Activated CD4-positive, alpha-beta T cell treated with anti-CD3 and anti-CD28 coated beads for 1 hour (primary cell): ENCODE measurements around the gene BICD1.
"Not testable (repeated sequence)": the region's sequence is repeated elsewhere in the genome, so short reads cannot be mapped to it uniquely, and the experiment has no call there.

Experiments used
- DNase-seq: peaks from one replicate; pipeline ENCODE4 v3.0.0-alpha.2; 2020

Gene BICD1

GRCh38 chr12:32146074-32146873 is 39.6 kb downstream of the BICD1 start:
- no peak for DNase-seq

DNA sequence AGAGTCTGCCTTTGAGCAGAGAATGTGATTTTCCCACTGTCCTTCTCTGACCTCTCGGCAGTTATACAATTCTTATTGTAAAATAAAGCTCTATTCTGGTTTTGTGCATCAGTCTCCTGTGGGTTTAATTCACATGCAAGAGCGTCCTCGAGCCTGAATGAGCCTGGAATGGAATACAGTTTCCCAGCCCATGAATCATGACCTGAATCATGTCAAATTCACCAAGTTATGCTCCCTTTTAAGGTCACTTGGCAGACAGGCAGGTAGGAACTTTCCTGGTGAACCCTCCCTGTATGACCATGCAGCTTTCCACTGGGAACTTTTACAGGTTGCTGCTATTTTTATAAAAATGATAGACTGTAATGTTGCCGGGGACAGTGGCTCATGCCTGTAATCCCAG is 41.7 kb downstream of the BICD1 start:
- DNase-seq, result no peak

DNA sequence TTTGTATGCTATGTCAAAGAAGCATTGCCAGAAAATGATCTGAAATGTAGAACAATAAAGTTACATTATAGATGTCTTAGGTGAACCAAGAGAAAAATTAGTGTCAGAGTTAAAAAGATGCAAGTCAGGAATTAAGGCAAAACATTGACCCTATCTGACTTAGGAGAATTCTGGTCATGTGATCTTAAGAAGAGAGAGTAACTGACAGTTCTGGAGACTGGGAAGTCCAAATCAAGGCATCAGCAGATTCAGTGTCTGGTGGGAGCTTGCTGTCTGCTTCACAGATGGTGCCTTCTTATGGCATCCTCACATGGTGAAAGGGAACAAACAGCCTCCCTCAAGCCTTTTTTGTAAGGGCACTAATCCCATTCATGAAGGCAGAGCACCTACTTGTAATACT is 42.8 kb downstream of the BICD1 start:
- DNase-seq, result no peak

GRCh38 chr12:32151086-32151485 is 44.4 kb downstream of the BICD1 start:
- DNase-seq, result no peak

- no peak for DNase-seq
Measured at GRCh38 chr12:32151552-32151951, 44.9 kb downstream of the BICD1 start.

- no peak for DNase-seq
Measured at GRCh38 chr12:32155041-32155440, 48.4 kb downstream of the BICD1 start.

DNA sequence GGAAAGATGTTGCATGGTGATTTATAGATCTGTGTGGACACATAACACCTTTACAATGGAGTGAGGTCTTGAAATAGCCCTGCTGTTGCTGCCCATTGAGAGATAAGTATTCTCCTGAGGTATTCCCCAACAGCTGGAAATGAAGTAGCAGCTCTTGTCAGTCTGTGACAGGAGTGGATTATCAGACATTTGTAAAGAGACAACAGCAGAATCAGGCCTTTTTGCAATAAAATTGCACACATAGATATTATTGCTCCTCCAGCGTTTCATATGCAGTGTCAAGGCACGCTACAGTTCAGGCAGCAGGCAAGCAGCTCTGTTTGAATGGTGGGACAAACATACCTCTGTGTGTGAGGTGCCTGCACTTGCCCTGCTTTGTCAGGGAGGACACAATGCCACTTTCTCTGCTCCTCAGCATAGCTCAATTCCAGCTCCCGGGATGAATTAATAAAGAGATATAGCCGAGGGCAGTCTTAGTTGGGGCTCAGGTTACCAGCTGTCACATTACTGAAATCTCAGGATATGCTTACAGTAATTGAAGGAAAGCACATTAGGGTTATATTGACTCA is 49.4 kb downstream of the BICD1 start:
- no peak for DNase-seq

DNA sequence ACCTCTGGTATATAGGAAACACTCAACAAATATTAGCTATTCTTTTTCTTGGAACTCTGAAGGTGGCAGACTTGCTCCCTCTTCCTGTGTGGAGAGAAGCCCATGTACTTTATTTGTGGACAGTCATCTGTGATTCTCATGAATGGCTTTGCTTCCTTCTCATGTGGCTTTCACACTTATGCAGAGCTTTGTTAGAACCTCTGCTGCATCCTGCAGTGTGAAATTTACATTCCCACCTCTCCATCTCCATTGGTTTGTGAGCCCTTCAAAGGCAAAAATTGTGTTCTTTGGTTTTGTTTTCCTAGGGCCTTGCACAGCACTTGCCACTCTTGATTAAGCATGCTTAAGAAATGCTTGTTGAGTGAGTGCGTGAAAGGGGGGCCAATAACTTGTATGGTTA is 51.9 kb downstream of the BICD1 start:
- no peak for DNase-seq

- DNase-seq, result no peak
Measured at GRCh38 chr12:32159381-32159780, 52.7 kb downstream of the BICD1 start.

GRCh38 chr12:32159925-32160324 is 53.3 kb downstream of the BICD1 start:
- no peak for DNase-seq

DNA sequence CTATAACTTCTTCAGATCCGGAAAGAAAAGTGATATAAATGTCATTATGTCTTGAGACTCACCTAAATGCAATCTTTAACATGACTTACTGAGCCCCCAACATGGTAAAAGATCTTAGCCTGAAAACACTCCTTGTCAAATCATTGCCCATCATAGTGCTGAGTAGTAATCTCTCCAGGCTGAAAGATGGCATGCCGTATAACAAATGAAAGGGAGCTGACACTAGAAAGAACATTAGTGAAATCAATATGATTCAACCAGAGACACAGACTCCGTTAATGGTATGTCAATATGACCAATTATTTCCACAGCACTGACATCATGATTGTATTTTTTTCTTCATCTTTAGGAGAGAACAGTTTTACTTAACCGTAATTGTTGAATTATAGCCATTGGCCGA is 54.4 kb downstream of the BICD1 start:
- no peak for DNase-seq

DNA sequence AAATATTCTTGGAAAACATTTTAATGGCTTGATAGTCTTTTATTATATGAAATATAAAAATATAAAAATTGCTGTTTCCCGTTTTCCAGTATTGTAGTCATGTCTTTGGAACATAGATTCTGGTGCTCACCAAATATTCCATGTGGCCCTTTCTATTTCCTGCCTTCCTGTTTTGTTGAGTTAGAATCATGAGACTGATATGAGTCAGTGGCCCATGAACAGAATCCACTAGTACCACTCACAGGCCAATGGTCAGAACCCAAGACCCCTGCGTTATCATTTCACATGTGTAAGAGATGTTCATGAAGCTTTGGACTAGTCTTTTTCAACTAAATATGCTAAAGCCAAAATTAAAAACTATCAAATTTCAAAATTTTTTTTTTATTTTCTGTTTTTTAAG is 56.9 kb downstream of the BICD1 start:
- DNase-seq, result no peak

DNA sequence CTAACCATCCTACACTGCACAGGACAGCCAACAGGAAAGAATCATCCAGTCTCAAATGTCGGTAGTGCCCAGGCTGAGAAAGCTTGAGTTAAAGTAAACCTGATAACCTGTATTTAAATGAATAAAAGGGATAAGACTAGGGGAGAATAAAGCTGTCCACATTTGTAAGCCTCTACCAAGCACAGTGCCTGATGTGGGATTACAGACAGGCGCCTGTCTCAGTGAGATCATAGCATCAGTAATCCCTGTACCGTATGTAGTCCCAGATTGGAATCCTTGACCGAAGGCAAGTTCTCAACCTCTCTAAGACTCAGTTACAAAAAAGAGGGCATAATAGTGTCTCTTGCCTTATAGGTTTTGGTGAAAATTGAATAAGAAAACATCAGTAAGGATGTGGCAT is 59.9 kb downstream of the BICD1 start:
- DNase-seq, result no peak

- no peak for DNase-seq
Measured at GRCh38 chr12:32170437-32170998, 63.9 kb downstream of the BICD1 start.

DNA sequence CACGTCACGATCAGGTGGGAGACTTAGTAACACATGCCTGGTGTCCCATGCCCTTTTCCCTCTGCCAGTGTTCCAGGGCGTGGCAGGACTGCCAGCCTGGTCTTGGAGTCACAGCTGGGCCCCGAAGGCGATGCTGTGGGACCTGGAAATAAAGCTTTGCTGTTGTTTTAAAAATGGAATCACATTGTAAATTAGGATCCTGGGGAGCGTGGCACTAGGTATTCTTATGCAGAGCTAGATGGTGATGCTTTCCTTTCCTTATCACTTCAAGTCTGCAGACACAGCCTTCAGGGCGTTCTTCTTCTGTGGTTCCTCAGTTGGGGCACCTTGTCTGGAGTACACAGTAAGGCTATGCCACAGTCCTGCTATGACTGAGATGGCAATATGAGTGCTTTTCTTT is 64.6 kb downstream of the BICD1 start:
- DNase-seq, result no peak

GRCh38 chr12:32176606-32177005 is 70.0 kb downstream of the BICD1 start:
- DNase-seq, result no peak

- DNase-seq, result no peak
Measured at GRCh38 chr12:32178341-32179010, 71.8 kb downstream of the BICD1 start.

DNA sequence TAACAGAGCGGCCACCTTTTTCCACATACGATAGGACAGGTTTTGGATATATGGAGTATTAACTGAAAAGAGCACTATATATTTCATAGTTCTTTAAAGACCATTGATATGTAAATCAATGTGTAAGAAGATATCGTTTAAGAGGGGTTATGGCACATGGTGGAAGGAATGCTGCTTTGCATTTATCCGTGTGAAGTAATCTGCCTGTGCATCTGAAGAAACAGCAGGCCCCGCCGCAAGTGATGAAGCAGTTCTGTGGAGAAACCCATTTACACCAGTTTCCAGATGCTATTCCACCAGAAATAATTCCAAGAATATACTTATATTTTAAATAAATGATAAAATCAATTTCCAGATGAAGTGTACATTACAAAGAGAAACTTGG is 72.4 kb downstream of the BICD1 start:
- no peak for DNase-seq

GRCh38 chr12:32181498-32182175 is 75.0 kb downstream of the BICD1 start:
- no peak for DNase-seq

GRCh38 chr12:32183650-32184049 is 77.0 kb downstream of the BICD1 start:
- DNase-seq, result no peak

- not testable (repeated sequence) for DNase-seq
Measured at GRCh38 chr12:32187127-32187526, 80.5 kb downstream of the BICD1 start.

DNA sequence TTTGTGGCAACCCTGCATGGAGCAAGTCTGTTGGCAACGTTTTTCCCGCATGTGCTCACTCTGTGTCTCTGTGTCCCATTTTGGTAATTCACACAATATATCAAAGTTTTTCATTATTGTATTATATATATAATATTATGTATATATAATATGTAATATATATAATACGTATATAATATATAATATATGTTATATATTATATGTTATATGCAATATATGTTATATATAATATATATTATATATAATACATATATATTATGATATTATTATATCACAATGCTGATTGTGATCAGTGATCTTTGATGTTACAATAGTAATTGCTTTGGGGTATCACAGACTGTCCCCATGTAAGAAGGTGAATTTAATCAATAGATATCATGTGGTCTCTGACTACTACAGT is 84.8 kb downstream of the BICD1 start:
- no peak for DNase-seq
